Measurements from ENCODE around the gene TMEM147. TPM values are rescaled to one million over a fixed set of nuclear protein-coding genes. Genes with fewer than 3 reads are reported as not detected.

TMEM147 gene, protein sequence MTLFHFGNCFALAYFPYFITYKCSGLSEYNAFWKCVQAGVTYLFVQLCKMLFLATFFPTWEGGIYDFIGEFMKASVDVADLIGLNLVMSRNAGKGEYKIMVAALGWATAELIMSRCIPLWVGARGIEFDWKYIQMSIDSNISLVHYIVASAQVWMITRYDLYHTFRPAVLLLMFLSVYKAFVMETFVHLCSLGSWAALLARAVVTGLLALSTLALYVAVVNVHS
- total RNA-seq, result 100 to 1,000 TPM; 118 to 126 TPM

DNA sequence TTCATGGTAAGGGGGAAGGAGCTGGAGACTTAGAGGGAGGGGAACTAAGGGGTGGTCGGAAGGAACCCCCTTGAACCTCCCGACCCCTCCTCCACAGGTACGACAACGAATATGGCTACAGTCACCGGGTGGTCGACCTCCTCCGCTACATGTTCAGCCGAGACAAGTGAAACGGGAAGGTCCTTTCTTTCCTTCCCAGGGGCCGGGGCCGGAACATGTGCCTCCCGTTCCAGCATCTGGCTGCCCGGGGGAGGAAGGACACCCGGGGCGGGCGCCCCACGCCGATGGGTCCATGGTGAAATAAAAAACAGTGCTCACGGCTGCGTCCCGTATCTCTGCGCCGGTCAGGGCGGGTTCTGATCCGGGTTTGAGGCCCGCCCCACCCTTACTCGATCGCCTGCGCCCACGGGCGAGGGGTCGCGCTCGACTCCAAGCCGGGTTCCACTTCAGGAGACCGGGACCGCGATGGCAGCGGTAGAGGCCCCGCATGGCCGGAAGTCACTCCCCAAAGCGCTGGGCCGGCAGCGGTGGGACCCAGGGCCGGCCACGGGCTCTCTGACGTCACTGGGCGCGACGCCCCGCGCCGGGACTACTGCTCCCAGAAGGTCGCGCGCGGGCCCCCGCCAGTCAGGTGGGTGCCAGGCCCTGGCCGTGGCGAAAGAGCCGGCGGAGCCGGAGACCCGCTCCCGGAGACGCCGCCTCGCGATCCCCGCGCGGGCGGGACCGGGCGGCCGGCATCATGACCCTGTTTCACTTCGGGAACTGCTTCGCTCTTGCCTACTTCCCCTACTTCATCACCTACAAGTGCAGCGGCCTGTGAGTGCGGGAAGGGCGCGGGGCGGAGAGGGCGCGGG, at the start of gene TMEM147:
Gene TMEM147 (plus strand): TSS at position 626 of the 854 bp plus-strand sequence. CDS start 114 bp downstream, at position 740.

GRCh38 chr19:35513628-35514281, 31.7 kb upstream of the TMEM147 start, which contains the start of gene DMKN:
Gene DMKN (minus strand): TSS chr19:35513649. CDS start chr19:35513475, 174 bp downstream.

GRCh38 chr19:35528218-35529038, 17.0 kb upstream of the TMEM147 start, which contains the start of gene SBSN:
Gene SBSN (minus strand): TSS chr19:35528311. CDS start chr19:35528281, 30 bp downstream.

GRCh38 chr19:35533201-35533821, 12.1 kb upstream of the TMEM147 start, which contains the start of gene GAPDHS:
Gene GAPDHS (plus strand): TSS chr19:35533456. CDS start chr19:35533528, 72 bp downstream.

GRCh38 chr19:35563207-35563829, 17.9 kb downstream of the TMEM147 start, which contains the start of gene ATP4A:
Gene ATP4A (minus strand): TSS chr19:35563658. CDS start chr19:35563629, 29 bp downstream.

DNA sequence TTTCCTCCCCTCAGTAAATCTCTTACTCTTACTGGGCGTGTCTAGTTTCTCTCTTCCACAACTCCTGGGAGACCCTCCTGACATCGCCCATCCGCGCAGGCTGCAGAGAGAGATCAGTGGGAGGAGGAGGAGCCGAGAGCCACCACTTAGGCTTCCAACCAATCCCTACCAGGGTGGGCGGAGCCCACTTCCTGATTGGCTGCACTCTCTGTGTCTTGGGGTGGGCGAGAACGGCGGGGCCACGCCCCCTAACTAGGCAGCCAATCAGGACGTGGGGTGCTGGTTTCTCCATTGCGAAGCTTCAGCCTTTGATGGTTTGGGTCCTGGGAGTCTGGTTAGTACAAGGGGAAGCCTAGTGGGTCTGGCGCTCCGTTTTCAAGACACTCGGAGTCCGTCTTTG, 40.4 kb downstream of the TMEM147 start, which contains the start of gene PMIS2:
Gene PMIS2 (plus strand): TSS at position 326 of the 400 bp plus-strand sequence. CDS start 87 bp downstream, outside the sequence.

Other genes starting within 250 kb of the TMEM147 start
- gene CD22, start 216.4 kb upstream of the TMEM147 start, total RNA-seq, result under 1 TPM in 1 of 2 donors, not detected in 1; 0.33 TPM
- gene FFAR1, start 197.7 kb upstream of the TMEM147 start, total RNA-seq, result not detected
- gene FFAR3, start 187.2 kb upstream of the TMEM147 start, total RNA-seq, result not detected
- not detected for gene GPR42, start 174.6 kb upstream of the TMEM147 start, total RNA-seq
- under 1 TPM in 1 of 2 donors, not detected in 1; 0.69 TPM for gene FFAR2, start 97.4 kb upstream of the TMEM147 start, total RNA-seq
- gene KRTDAP, start 55.2 kb upstream of the TMEM147 start, total RNA-seq, result not detected
- gene DMKN, start 32.0 kb upstream of the TMEM147 start, total RNA-seq, result 1 to 10 TPM; 2.0 to 6.2 TPM
- under 1 TPM in 1 of 2 donors, not detected in 1; under 0.01 TPM for gene SBSN, start 17.3 kb upstream of the TMEM147 start, total RNA-seq
- gene GAPDHS, start 12.2 kb upstream of the TMEM147 start, total RNA-seq, result 10 to 100 TPM in 1 of 2 donors, 1 to 10 TPM in 1; 5.9 to 10.3 TPM
- not detected for gene ATP4A, start 18.0 kb downstream of the TMEM147 start, total RNA-seq
- not detected for gene PMIS2, start 40.5 kb downstream of the TMEM147 start, total RNA-seq
- 10 to 100 TPM in 1 of 2 donors, 1 to 10 TPM in 1; 6.5 to 11.3 TPM for gene HAUS5, start 67.1 kb downstream of the TMEM147 start, total RNA-seq
- 10 to 100 TPM; 58.5 to 63.6 TPM for gene RBM42, start 83.4 kb downstream of the TMEM147 start, total RNA-seq
- gene ETV2, start 96.1 kb downstream of the TMEM147 start, total RNA-seq, result under 1 TPM in 1 of 2 donors, not detected in 1; 0.33 TPM
- 100 to 1,000 TPM; 272 to 275 TPM for gene COX6B1, start 102.7 kb downstream of the TMEM147 start, total RNA-seq
- not detected for gene UPK1A, start 120.9 kb downstream of the TMEM147 start, total RNA-seq
- gene ZBTB32, start 158.9 kb downstream of the TMEM147 start, total RNA-seq, result not detected
- gene KMT2B, start 172.4 kb downstream of the TMEM147 start, total RNA-seq, result 1 to 10 TPM; 7.6 to 8.3 TPM
- gene IGFLR1, start 196.8 kb downstream of the TMEM147 start, total RNA-seq, result 1 to 10 TPM in 1 of 2 donors, under 1 TPM in 1; 0.69 to 3.3 TPM
- 1 to 10 TPM; 2.8 to 6.0 TPM for gene U2AF1L4, start 199.8 kb downstream of the TMEM147 start, total RNA-seq
- 10 to 100 TPM; 14.8 to 19.3 TPM for gene PSENEN, start 200.0 kb downstream of the TMEM147 start, total RNA-seq
- 10 to 100 TPM; 11.0 to 13.1 TPM for gene LIN37, start 202.9 kb downstream of the TMEM147 start, total RNA-seq
- gene HSPB6, start 211.4 kb downstream of the TMEM147 start, total RNA-seq, result 1 to 10 TPM in 1 of 2 donors, under 1 TPM in 1; 0.67 to 1.7 TPM
- gene PROSER3, start 212.6 kb downstream of the TMEM147 start, total RNA-seq, result 1 to 10 TPM; 5.5 to 9.0 TPM
- gene ARHGAP33, start 229.9 kb downstream of the TMEM147 start, total RNA-seq, result 1 to 10 TPM; 1.3 to 7.9 TPM

All from melanocyte of skin (primary cell).